Prostate gland (tissue), 2 donors: ENCODE results near the gene ZNF28. TPM values are rescaled to one million over a fixed set of nuclear protein-coding genes. Genes with fewer than 3 reads are reported as not detected.
"Not testable (repeated sequence)": the region's sequence is repeated elsewhere in the genome, so short reads cannot be mapped to it uniquely, and the experiment has no call there.

Experiments used
- DNase-seq: peaks from one replicate; pipeline ENCODE4 v3.0.0-alpha.2; 2019; ENCODE audit warnings: low spot score
- H3K27ac ChIP-seq, 2 donors: fragments of 200-600 bp; sonication (generic); 2 replicates each; pipeline ENCODE4 v1.5.1; 2017 to 2019
- H3K27me3 ChIP-seq: fragments of 200-600 bp; sonication (generic); replicated peaks from 2 replicates; pipeline ENCODE4 v1.5.1; 2019; ENCODE audit not compliant: insufficient read depth
- H3K36me3 ChIP-seq, 2 donors: fragments of 200-600 bp; sonication (generic); 1 replicate in 1 of 2; 2 replicates in 1 of 2; pipeline versions ENCODE4 v1.5.1 to v1.8.1; 2017 to 2019
- H3K4me1 ChIP-seq: fragments of 200-600 bp; sonication (generic); replicated peaks from 2 replicates; pipeline ENCODE4 v1.5.1; 2019
- H3K4me3 ChIP-seq, 2 donors: fragments of 200-600 bp; sonication (generic); 2 replicates each; pipeline ENCODE4 v1.5.1; 2017 to 2019
- H3K9me3 ChIP-seq: fragments of 200-600 bp; sonication (generic); 2 replicates; pipeline ENCODE4 v1.5.1; 2017
- POLR2A ChIP-seq: fragments of 450-650 bp; IDR thresholded peaks from one replicate; pipeline ENCODE4 v1.6.1; 2016; ENCODE audit warnings: antibody characterized with exemption, mild to moderate bottlenecking
- POLR2AphosphoS5 ChIP-seq: sonication (generic); formaldehyde crosslinking; IDR thresholded peaks from one replicate; pipeline ENCODE4 v1.6.1; 2017; ENCODE audit warnings: antibody characterized with exemption
- WGBS: methylation state at CpG from one replicate; pipeline ENCODE4 v1.1.5; 2018; 5-methylcytosine and 5-hydroxymethylcytosine counted together
- intact Hi-C: fragments of 100-400 bp; cut with DNase I; formaldehyde crosslinking; loops from one replicate; pipeline ENCODE4 v1.14.2; 2022
- total RNA-seq, 2 donors: library from RNA; depleted of rRNA; stranded (reverse); fragments of >200 nt; gene quantifications; one replicate each; pipeline ENCODE4 v1.1.0, GENCODE V29; 2016
- TF ChIP-seq, protein P1 (sequence below), 4 experiments: fragments of 200-600 bp in 2 of 4; fragments of 450-650 bp in 2 of 4; sonication (generic) in 2 of 4; IDR thresholded peaks; 1 replicate in 3 of 4; 2 replicates in 1 of 4; pipeline ENCODE4 v1.5.1; 2016 to 2019; ENCODE audit warnings: antibody characterized with exemption in 4 of 4, mild to moderate bottlenecking in 2 of 4, moderate library complexity in 2 of 4

The ZNF28 gene
- 10 to 100 TPM; 19.2 to 26.8 TPM for total RNA-seq

DNA sequence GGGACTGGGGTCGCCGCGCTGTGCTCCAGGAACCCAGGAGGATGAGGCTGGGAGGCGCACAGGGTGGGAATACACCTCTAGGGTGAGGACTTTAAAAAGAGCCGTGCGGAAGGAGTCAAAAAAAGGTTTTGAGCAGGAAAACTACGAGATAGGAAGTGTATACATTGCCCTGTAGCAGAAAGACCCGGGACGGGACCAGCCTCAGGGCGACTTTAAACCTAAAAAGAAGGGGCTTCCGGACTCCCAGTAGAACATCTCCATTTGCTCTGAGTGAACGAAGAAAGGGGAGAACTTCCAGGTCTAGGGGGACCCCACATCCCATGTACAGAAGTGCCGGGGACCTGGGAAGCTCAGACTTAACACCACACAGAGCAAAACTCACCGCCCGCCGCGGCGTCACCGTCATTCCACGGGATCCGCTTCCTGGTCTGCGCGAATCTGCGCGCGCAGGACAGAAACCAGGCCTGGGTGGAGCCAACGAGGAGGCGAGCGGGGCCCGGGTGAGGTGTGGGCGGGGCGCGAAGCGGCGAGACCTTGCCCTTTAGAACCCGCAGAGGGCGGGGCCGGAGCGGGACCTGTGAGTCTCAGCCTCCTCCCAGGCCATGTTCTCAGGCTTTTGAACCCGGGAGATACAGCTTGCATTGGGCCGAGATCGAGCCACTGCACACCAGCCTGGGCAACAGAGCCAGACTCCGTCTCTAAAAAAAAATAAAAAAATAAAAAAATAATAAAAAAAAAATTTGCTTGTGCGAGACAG lies at the start of gene ZNF28:
ZNF28 (minus strand) TSS at position 430 of the 757 bp plus-strand sequence. CDS start 3,675 bp downstream, outside the sequence.
- H3K36me3 ChIP-seq, intact Hi-C loops, H3K9me3 ChIP-seq, H3K4me1 ChIP-seq, H3K27me3 ChIP-seq: not testable (repeated sequence)
- Histone ChIP-seq H3K4me3 (peak within 1 kb of the TSS; percentile 46 to 49), H3K27ac (peak within 1 kb of the TSS; percentile 8 to 49)
- peak; percentile 27 for DNase-seq
- under 1% methylated on average over 37 of the region's 44 CpGs for WGBS

DNA sequence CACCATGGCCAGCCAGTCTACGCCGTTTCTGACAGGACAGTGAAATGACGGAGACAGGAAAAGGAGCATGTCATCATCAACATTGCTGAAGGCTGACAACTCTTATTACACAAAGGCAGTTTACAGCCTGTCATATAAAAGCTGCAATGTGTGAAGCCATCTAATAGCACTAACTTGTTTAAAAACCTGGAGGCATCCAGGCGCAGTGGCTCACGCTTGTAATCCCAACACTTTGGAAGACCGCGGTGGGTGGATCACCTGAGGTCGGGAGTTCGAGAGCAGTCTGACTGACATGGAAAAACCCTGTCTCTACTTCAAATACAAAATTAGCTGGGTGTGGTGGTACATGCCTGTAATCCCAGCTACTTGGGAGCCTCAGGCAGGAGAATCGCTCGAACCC lies 46.6 kb upstream of the ZNF28 start:
- 93% methylated on average over 11 of the region's 11 CpGs for WGBS
- H3K4me3 ChIP-seq, H3K9me3 ChIP-seq, H3K27me3 ChIP-seq, intact Hi-C loops, H3K27ac ChIP-seq, H3K4me1 ChIP-seq, DNase-seq, H3K36me3 ChIP-seq: not testable (repeated sequence)

DNA sequence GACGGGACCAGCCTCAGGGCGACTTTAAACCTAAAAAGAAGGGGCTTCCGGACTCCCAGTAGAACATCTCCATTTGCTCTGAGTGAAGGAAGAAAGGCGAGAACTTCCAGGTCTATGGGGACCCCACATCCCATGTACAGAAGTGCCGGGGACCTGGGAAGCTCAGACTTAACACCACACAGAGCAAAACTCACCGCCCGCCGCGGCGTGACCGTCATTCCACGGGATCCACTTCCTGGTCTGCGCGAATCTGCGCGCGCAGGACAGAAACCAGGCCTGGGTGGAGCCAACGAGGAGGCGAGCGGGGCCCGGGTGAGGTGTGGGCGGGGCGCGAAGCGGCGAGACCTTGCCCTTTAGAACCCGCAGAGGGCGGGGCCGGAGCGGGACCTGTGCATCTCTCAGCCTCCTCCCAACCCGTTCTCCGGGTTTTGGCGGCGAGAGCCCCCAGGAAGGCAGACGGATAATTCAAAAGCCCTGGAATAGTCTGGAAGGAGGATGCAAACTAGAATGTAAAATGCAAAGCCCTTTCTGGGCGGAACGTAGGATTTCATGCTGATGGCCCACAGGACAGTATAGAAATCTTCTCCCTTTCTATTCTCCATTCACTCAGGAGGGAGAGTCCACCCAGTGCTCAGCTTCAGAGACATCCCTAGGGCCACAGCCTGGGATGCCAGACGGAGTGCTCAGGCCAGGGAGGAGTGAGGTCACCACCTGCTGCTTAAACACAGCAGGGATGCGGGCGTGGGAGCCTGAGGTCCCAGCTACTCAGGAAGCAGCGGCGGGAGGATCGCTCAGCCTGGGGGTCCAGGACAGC lies 36.2 kb upstream of the ZNF28 start, which contains the start of gene ZNF468:
ZNF468 (minus strand) TSS at position 242 of the 814 bp plus-strand sequence. CDS start 3,347 bp downstream, outside the sequence.
- H3K27ac ChIP-seq = peak within 1 kb of the TSS; percentile 41 to 66
- intact Hi-C loops, H3K36me3 ChIP-seq: not testable (repeated sequence)

DNA sequence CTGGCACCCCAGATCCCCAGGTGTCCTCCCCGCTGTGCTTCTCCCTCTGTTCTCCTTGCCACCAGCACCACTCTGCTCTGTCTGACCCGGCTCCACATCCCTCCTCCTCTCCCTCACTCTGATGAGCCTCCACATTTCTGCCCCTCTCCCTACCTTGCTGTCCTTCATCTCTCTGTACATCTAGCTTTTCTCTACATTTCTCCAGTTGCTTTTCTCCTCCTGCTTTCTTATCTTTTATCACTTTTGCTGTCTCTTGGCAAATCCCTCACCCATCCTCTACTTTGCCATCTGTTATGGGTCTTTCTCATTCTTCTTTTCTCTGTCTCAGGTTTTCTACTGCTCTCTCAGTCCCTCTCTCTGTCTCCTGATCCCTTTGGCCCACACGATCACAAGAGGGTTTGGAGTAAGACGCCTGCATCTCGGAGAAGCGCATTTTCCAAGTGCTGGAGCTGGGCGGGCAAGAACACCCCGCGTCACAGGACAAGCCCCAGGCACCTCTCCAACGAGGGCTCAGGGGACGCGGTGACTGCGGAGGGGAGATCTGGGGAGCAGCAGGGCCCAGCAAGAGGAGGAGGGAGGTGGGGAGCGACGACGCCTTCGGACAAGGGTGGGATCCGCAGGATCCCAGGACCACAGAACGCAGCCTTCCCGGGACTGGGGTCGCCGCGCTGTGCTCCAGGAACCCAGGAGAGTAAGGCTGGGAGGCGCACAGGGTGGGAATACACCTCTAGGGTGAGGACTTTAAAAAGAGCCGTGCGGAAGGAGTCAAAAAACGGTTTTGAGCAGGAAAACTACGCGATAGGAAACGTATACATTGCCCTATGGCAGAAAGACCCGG lies 35.3 kb upstream of the ZNF28 start:
- WGBS = 3% methylated on average over 31 of the region's 31 CpGs
- H3K9me3 ChIP-seq, DNase-seq, H3K36me3 ChIP-seq, intact Hi-C loops, H3K4me1 ChIP-seq, H3K27me3 ChIP-seq: not testable (repeated sequence)
- Histone ChIP-seq H3K27ac (peak overlapping the region; percentile 41 to 66), H3K4me3 (peak overlapping the region; percentile 49 to 60)

More for the DNA sequence above, 36.2 kb upstream of the ZNF28 start, which contains the start of gene ZNF468:
- 5% methylated on average over 43 of the region's 43 CpGs for WGBS
- H3K4me3 ChIP-seq = peak within 1 kb of the TSS; percentile 49 to 60
- H3K27me3 ChIP-seq, H3K4me1 ChIP-seq, H3K9me3 ChIP-seq: not testable (repeated sequence)
- TF ChIP-seq POLR2A = peak; percentile 65
- TF ChIP-seq, protein P1, sequence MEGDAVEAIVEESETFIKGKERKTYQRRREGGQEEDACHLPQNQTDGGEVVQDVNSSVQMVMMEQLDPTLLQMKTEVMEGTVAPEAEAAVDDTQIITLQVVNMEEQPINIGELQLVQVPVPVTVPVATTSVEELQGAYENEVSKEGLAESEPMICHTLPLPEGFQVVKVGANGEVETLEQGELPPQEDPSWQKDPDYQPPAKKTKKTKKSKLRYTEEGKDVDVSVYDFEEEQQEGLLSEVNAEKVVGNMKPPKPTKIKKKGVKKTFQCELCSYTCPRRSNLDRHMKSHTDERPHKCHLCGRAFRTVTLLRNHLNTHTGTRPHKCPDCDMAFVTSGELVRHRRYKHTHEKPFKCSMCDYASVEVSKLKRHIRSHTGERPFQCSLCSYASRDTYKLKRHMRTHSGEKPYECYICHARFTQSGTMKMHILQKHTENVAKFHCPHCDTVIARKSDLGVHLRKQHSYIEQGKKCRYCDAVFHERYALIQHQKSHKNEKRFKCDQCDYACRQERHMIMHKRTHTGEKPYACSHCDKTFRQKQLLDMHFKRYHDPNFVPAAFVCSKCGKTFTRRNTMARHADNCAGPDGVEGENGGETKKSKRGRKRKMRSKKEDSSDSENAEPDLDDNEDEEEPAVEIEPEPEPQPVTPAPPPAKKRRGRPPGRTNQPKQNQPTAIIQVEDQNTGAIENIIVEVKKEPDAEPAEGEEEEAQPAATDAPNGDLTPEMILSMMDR (IDR thresholded peaks at IDR 0.05) = peak in 1 of 4 experiments; percentile 17
- peak; percentile 87 for TF ChIP-seq POLR2AphosphoS5
- DNase-seq = peak; percentile 63

DNA sequence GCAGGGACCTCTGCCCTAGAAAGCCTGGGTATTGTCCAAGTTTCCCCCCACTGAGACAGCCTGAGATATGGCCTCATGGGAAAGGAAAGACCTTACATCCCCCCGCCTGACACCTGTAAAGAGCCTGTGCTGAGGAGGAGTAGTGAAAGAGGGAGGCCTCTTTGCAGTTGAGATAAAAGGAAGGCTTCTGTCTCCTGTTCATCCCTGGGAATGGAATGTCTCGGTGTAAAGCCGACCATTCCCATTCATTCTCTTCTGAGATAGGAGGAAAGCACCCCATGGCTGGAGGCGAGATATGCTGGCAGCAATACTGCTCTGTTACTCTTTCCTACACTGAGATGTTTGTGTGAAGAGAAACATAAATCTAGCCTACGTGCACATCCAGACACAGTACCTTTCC lies 25.9 kb upstream of the ZNF28 start:
- H3K9me3 ChIP-seq, H3K4me3 ChIP-seq, H3K27me3 ChIP-seq, H3K27ac ChIP-seq, intact Hi-C loops, H3K4me1 ChIP-seq, DNase-seq: not testable (repeated sequence)
- H3K36me3 ChIP-seq = peaks cover 0 to 42% of the 10 kb centered on the region in 2 donors
- WGBS = 66% methylated on average over 5 of the region's 5 CpGs

DNA sequence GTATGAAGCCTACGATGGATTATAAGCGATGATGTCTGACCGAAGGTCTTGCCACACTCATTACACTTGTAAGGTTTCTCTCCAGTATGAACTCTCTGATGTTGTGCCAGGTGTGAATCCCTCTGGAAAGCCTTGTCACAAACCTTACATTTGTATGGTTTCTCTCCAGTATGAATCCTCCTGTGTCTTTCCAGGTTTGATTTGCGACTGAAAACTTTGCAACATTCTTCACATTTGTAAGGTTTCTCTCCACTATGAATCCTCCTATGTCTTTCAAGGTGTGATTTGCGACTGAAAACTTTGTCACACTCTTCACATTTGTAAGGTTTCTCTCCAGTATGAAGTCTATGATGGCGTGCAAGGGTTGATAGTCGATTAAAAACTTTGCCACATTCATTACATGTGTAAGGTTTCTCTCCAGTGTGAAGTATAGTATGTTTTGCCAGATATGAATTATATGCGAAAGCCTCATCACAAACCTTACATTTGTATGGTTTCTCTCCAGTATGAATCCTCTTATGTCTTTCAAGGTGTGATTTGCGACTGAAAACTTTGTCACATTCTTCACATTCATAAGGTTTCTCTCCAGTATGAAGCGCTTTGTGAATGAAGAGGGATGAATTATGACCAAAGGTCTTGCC lies 19.5 kb upstream of the ZNF28 start:
- H3K27ac ChIP-seq, H3K4me1 ChIP-seq, DNase-seq, H3K27me3 ChIP-seq, H3K4me3 ChIP-seq, intact Hi-C loops, H3K9me3 ChIP-seq: not testable (repeated sequence)
- WGBS = 86% methylated on average over 10 of the region's 10 CpGs
- H3K36me3 ChIP-seq = peaks cover 0 to 48% of the 10 kb centered on the region in 2 donors

DNA sequence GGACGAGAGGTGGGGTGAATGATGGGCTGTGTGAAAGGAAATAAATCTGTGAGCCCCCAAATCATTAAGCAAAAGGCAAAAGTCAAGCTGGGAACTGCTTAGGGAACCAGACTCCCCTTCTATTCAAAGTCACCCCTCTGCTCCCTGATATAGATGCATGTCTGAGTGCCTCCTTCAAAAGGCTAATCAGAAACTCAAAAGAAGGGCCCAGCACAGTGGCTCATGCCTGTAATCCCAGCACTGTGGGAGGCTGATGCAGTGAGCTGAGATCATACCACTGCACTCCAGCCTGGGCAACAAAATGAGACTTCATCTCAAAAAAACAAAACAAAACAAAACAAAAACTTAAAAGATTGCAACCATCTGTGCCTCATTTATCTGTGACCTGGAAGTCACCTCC lies 12.9 kb upstream of the ZNF28 start:
- H3K36me3 ChIP-seq, H3K27me3 ChIP-seq, H3K9me3 ChIP-seq, H3K4me3 ChIP-seq, H3K27ac ChIP-seq, intact Hi-C loops, DNase-seq, H3K4me1 ChIP-seq: not testable (repeated sequence)
- 72% methylated on average over 1 of the region's 1 CpG for WGBS

DNA sequence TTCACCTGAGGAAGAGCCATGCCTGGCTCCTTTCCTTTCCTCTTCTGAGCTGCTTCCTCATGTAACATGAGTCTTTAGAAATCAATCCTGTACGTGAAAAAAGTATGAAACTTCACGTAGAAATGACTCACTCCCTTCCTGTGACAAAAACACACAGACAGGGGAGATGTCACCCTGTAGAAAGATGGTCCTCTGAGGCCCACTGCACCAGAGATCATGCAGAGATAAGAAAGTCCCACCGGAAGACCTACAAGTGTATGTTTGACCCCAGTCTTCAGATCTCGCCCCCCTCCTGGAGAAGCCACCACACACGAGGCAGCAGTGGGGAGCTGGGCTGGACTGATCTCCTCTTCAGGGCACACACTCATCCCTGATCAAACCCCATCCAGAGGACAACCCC lies 12.1 kb upstream of the ZNF28 start:
- H3K4me1 ChIP-seq, H3K4me3 ChIP-seq, H3K27ac ChIP-seq, H3K36me3 ChIP-seq, H3K9me3 ChIP-seq, DNase-seq, H3K27me3 ChIP-seq, intact Hi-C loops: not testable (repeated sequence)
- 51% methylated on average over 5 of the region's 5 CpGs for WGBS

DNA sequence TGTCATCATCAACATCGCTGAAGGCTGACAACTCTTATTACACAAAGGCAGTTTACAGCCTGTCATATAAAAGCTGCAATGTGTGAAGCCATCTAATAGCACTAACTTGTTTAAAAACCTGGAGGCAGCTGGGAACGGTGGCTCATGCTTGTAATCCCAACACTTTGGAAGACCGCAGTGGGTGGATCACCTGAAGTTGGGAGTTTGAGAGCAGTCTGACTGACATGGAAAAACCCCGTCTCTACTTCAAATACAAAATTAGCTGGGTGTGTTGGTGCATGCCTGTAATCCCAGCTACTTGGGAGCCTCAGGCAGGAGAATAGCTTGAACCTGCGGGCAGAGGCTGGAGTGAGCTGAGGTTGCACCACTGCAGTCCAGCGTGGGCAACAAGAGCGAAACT lies 8.4 kb upstream of the ZNF28 start:
- DNase-seq, H3K27me3 ChIP-seq, H3K4me1 ChIP-seq, H3K4me3 ChIP-seq, intact Hi-C loops, H3K36me3 ChIP-seq, H3K9me3 ChIP-seq, H3K27ac ChIP-seq: not testable (repeated sequence)
- 63% methylated on average over 7 of the region's 7 CpGs for WGBS
